DMS 273 (cell line): ENCODE data around the gene SLC39A6.
A peak's percentile ranks its signal among the peaks of the same experiment; 100 is the strongest.
"Not testable (repeated sequence)": the region's sequence is repeated elsewhere in the genome, so short reads cannot be mapped to it uniquely, and the experiment has no call there.

ENCODE experiments used
- DNase-seq: peaks from one replicate; lab custom pipeline; 2025; ENCODE audit not compliant: unreplicated experiment; lab: John Stamatoyannopoulos, UW

The SLC39A6 gene

DNA sequence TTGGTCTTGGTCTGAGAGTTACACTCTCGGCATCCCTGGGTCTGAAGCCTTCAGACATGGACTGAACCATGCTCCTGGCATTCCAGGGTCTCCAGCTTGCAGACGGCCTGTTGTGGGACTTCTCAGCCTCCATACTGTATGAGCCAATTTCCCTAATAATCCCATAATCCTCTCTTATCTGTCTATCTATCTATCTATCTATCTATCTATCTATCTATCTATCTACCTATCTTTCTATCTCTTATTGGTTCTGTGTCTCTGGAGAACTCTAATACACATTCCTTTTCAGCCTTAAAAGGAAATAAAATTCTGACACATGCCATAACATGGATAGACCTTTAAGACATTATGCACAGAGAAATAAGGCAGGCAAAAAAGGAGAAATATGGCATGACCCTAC is 24.4 kb downstream of the SLC39A6 start:
- no peak for DNase-seq

DNA sequence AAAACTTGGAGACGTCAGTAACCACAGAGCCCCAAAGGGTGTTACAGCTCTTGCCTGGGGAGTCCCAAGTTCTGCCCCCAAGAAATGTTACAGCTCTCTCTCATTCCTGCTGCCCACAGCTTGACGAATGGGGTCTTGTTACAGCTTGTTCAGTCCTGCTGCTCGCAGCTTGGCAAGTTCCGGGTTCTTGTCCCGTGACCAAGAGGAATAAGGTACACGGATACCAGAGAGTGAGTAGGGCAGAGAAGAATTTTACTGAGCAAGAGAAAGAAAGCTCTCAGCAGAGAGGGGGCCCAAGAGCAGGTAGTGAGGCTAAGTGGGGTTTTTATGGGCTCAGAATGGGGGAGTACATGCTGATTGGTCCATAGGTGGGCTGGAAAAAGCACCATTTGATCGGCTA is 27.2 kb downstream of the SLC39A6 start:
- DNase-seq: no peak

DNA sequence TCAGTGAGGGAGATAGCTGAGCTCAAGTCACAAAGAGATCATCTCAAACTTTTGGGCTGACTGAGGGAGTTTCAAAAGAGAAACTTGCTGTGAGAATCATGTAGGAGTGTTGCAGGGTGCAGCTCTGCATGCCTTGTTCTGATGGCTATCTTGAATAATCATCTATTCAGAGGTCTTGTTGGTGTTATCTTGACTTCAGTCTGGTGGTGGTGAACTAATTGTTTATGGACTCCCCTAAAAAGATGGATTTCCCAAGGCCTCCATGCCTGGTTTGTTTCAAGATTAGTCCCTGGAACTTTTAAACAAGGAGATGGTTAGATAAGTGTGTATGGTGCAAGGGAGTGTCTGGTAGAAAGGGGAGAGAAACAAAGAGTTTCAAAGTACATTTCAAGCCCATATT is 29.8 kb downstream of the SLC39A6 start:
- DNase-seq: no peak

DNA sequence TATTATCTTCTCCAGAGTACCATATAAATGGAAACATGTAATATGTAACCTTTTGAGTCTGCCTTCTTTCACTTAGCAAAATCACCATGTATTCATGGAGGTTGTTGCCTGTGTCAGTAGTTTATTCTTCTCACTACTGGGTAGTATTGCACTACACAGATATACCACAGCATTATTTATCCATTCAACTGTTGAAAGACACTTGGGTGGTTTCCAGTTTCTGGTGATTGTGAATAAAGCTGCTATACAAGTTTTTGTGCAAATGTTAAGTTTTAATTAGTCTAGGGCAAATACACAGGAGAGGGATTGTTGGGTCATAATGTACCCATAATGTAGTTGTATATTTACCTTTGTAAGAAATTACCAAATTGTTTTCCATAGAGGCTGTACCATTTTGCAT is 32.2 kb downstream of the SLC39A6 start:
- DNase-seq: no peak

DNA sequence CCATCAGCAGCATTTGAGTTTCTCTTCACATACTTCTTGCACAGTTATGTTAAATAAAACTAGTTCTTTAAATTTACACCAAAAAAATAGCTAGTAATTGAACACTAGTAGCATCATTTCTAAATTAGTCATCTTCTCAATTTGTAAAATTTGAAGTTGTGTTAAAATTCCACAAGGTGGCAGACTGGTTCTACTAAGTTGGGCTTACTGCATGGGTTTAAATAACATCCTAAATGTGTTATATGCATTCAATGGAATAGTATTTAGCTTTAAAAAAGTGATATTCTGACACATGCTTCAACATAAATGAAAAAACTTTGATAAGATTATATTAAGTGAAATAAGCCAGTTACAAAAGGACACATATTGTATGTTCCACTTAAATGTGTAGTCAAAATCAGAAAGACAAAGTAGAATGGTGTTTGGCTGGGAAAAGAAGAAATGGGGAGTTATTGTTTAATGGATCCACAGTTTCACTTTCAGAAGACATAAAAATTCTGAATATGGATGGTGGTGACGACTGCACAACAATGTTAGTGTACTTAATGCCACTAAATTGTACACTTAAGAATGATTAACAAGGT is 33.1 kb downstream of the SLC39A6 start:
- peak; percentile 73 for DNase-seq

DNA sequence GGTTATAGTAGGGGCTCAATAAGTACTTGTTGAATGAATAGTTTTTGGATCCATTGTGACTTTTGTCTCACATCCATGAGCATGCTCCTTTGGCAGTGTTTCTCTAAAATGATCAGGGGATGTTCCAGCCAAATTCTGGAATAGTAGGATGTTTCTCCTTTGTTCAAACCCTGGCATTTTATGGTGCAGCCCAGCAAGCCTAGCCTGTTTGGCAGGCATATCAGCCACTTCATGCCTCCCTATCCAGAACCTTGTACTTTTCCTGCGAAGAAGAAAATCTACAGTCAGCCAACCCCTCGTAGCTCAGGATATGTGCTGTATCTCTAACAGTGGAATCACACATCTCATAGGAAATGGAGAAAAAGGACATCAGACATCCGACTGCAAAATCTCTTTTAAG is 34.7 kb downstream of the SLC39A6 start:
- no peak for DNase-seq

DNA sequence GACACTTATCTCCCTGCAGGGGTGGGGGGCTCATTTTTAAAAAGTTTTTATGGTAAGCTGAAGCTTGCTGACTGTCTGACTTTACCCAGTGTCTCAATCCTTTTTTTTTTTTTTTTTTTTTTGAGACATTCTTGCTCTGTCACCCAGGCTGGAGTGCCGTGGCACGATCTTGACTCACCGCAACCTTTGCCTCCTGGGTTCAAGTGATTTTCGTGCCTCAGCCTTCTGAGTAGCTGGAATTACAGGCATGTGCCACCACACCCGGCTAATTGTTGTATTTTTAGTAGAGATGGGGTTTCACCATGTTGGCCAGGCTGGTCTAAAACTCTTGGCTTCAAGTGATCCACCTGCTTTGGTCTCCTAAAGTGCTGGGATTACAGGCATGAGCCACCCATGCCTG is 37.0 kb downstream of the SLC39A6 start:
- DNase-seq: not testable (repeated sequence)

DNA sequence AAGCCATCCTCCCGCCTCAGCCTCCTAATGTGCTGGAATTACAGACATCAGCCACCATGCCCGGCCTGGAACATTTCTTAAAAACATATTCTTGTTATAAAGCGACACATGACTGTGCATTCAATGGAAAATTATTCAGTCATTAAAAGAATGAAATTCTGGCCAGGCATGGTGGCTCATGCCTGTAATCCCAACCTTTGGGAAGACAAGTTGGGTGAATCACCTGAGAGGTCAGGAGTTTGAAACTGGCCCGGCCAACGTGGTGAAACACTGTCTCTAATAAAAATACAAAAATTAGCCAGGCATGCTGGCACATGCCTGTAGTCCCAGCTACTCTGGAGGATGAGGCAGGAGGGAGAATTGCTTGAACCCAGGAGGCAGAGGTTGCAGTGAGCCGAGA is 40.1 kb downstream of the SLC39A6 start:
- DNase-seq: no peak

DNA sequence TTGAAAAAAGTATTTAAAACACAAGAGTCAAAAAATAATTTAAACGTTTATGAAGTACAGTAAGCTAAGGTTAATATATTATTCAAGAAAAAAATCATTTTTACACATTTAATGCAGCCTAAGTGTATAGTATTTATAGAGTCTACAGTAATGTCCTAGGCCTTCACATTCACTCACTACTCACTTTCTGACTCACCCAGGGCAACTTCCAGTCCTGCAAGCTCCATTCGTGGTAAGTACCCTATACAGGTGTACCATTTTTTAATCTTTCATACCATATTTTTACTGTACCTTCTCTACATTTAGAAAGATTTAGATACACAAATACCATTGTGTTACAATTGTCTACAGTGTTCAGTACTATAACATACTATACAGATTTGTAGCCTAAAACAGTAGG is 40.9 kb downstream of the SLC39A6 start:
- DNase-seq: no peak

DNA sequence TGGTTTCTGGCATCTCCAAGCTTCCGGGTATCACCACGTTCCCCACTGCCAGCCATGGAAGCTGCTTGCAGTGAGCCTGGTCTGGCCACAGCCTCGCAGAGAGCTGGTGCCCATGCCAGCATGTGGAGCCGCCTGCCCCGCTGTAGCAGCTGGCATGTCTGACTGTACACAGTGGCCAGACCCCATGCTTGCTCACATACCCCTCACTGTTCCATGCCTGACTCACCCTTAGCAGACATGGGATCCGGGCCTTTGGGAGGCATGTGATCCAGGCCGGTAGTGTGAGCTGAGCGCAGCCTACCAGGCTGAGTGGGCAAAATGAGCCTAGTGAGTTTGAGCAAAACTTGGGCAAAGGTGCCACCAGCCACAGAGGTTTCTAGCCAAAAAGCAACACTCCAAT is 43.0 kb downstream of the SLC39A6 start:
- DNase-seq: no peak

DNA sequence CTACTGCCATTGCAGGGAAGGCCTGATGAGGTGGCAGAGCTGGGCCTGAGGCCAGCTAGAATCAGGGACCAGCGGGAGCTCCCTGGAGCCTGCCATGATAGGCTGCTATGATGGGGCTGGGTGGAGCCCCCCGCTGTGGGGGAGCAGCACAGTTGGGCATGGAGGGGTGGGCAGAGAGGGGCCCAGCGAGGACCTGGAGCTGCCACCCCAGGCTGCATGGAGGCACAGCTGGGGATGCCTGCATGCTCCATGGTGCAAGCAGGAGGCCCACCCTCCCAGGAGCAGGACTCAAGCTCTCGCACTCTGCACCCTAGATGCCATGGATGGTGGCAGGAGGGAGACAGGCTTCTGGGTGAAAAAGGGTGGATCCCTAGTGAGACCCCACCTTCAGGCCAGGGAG is 43.9 kb downstream of the SLC39A6 start:
- no peak for DNase-seq

DNA sequence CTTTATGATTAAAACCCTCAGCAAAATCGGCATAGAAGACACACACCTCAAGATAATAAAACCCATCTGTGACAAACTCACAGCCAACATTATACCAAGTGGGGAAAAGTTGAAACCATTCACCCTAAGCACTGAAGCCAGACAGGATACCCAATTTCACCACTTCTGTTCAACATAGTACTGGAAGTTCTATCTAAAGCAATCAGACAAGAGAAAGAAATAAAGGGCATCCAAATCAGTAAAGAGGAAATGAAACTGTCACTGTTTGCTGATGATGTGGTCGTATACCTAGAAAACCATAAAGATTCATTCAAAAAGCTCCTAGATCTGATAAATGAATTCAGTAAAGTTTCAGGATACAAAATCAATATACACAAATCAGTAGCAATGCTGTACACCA is 45.4 kb downstream of the SLC39A6 start:
- no peak for DNase-seq

DNA sequence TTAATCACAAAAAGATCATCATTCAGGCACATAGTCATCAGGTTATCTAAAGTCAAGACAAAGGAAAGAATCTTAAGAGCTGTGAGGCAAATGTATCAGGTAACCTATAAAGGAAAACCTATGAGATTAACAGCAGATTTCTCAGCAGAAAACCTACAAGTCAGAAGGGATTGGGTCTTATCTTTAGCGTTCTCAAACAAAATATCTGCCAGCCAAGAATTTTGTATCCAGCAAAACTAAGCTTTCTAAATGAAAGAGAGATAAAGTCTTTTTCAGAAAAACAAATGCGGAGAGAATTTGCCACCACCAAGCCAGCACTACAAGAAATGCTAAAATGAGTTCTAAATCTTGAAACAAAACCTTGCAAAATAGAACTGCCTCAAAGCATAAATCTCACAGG is 48.0 kb downstream of the SLC39A6 start:
- not testable (repeated sequence) for DNase-seq

DNA sequence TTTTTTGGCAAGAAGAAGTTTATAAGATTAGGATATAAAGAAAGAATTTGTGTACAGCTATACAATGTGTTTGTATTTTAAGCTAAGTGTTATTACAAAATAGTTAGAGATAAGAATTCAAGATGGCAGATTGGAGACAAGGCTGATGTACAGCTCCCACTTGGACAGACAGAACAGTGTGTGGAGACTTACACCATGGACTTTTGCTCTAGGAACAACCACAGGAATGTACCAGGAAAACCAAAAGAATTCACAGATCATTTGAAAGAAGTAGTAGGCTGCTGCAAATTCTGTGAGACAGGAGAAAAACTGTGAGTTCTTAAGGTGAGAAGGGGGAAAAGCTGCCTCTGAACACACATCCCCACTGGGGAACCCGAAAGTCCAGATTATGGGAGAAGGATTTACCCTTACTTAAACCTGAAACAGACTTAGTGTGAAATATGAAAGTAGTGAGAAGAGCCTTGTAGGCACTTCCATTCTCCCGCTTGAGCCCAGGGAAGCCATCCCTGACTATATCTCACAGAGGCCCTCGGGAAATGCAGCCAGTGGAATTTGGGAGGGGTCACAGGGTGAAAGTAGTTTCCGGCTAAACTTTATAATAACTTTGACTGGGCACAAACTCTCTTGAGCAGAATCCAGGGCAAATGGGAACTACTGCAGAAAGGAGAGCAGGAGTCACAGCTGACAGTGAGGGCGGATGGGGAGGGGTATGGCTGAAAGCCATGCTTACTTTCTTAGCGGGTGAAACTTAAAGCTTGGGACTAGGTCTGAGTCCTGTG is 50.2 kb downstream of the SLC39A6 start:
- DNase-seq: no peak

DNA sequence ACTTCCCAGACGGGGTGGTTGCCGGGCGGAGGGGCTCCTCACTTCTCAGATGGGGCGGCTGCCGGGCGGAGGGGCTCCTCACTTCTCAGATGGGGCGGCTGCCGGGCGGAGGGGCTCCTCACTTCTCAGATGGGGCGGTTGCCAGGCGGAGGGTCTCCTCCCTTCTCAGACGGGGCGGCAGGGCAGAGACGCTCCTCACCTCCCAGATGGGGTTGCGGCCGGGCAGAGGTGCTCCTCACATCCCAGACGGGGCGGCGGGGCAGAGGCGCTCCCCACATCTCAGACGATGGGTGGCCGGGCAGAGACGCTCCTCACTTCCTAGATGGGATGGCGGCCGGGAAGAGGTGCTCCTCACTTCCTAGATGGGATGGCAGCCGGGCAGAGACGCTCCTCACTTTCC is 51.4 kb downstream of the SLC39A6 start:
- not testable (repeated sequence) for DNase-seq

DNA sequence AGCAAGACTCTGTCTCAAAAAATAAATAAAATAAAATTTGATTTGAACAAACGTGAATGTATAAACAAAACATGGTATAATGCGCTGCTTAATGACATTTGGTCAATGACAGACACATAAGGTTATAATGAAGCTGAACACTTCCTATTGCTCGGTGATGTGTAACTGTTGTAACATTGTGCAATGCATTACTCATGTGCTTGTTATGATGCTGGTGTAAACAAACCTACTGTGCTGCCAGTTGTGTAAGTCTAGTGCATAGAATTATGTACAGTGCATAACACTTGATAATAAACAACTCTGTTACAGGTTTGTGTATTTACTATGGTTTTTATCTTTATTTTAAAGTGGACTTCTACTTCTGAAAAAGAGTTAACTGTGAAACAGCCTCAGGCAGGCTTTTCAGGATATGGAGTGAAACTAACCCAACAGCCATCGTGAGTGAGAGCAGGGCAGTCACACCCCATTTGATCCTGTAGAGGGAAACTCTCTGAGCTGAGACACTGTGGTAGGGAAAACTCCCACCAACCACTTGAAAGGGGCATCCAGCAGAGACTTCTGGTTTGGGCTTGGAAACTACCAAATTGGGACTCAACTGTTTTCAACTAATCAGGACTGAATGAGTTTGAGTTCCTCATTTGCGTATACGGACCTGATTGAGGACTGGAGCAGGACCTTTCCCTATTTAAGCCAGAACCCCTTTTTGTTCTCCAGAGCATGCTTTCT is 53.1 kb downstream of the SLC39A6 start:
- no peak for DNase-seq

DNA sequence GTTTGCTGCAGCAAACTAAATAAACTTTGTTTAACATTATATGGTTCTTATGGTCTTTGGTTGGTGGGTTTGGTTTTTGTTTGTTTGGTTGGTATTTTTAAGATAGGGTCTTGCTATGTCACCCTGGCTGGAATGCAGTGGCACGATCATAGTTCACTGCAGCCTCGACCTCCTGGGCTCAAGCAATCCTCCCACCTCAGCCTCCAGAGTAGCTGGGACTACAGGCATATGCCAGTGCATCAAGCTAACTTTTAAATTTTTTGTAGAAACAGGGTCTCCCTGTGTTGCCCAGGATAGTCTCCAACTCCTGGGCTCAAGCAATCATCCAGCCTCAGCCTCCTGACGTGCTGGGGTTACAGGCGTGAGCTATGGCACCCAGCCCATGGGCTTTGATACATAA is 54.7 kb downstream of the SLC39A6 start:
- no peak for DNase-seq

DNA sequence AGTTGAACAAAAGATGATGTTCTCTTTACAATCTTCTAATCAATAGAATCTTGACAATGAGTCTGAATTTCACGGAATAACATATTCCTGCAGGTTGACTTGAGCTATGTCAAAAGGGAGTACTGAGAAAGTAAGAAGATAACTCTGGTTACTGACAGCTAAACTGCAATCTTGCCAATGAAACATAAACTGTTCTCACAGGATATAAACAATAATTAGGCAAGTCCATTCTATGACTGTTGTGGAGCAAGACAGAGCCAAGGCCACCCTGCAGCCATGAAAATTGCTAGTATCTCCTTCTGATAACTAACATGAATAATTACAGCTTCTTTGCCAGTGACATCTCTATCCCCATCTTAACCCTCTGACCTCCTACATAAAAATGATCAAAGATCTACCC is 55.5 kb downstream of the SLC39A6 start:
- DNase-seq: no peak

DNA sequence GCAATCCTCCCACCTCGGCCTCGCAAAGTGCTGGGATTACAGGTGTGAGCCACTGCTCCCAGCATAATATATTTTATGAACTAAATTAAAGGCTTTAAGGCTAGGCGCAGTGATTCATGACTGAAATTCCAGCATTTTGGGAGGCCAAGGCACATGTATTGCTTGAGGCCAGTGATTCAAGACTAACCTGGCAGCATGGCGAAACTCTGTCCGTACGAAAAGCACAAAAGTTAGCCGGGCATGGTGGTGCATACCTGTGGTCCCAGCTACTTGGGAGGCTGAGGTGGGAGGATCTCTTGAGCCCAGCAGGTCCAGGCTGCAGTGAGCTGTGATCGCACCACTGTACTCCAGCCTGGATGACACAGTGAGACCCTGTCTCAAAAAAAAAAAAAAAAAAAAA is 56.7 kb downstream of the SLC39A6 start:
- not testable (repeated sequence) for DNase-seq

DNA sequence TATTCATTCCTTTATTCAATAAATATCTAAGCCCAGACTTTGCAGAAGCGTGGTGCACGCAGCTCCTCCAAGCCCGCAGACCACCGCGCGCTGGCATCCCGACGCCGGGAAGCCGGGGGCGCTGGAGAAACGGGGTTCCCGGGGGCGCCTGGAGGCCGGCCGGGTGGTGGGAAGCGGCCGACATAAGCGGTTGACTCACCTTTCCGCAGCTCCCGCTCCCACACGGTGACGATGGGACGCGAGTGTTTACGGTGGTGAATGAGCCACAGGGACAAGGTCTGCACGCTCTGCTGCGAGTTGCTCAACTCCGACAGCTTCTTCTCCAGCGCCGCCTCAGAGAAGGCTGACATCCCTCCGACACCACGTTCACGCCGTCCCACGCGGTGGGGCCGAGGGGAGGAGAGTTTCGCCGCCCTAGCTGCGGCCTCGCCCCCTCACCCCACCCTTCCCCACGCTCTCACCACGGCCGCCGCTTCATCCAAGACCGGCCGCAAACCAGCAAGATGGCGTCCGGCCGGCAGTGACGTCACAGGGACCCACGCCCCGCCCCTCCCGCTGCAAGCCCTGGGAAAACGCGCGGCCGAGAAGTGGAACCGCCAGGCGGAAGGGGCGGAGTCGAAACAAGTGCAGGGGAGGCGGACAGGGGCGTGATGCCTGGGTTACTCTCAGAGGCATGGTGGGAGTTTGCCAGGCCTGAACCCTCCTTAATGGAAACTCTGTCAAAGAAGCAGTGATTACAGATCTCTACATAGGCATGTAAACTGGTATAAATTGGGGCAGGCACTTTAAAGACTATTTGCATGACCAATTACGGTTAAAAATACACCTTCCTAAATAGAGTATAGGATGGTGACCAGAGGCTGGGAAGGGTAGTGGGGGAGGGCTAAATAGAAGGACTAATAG is 61.8 kb downstream of the SLC39A6 start, which contains the start of gene RPRD1A:
Gene RPRD1A (minus strand): TSS at position 505 of the 903 bp plus-strand sequence. CDS start 155 bp downstream, at position 350.
- peak; percentile 98 for DNase-seq

DNA sequence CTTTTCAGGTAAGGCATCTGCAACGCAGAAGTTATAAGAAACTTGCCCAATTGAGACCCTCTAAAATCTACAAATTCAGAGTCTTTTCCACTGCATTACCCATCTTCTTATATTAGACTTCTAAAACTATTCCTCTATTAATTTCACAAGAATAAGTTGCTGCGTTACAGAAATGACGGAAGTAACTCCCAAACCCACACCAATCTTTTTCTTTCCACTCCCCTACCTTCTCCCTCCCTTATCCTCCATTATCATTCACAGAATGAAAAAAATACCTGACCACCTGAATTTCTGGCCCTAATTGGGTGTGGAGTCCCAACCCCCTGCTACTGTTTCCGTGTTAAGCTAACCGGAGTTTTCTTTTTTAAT is 62.5 kb downstream of the SLC39A6 start:
- DNase-seq: no peak
